SK-N-SH (cell line): Measurements from ENCODE around the gene SEMA3F.

Source experiments
- CHD2 ChIP-seq: fragments of 150-350 bp; IDR thresholded peaks from 2 replicates; pipeline ENCODE4 v1.6.1; 2018; ENCODE audit warnings: low read length; ENCODE audit not compliant: partially characterized antibody
- CTCF ChIP-seq: fragments of 200-600 bp; sonication (generic); IDR thresholded peaks from 2 replicates; pipeline ENCODE4 v1.6.1; 2017; ENCODE audit warnings: antibody characterized with exemption, mild to moderate bottlenecking, moderate library complexity
- ELF1 ChIP-seq: IDR thresholded peaks from 2 replicates; pipeline ENCODE4 v1.4.0; 2012
- EZH2phosphoT487 ChIP-seq: fragments of 200-600 bp; sonication (generic); IDR thresholded peaks from 2 replicates; pipeline ENCODE4 v1.6.1; 2017; ENCODE audit warnings: low read depth, mixed run types, mild to moderate bottlenecking, antibody characterized with exemption, moderate library complexity, borderline replicate concordance
- SMC3 ChIP-seq: IDR thresholded peaks from 2 replicates; pipeline ENCODE4 v1.6.1; 2012; ENCODE audit warnings: low read depth, low read length, improper control_type of control experiment
- USF1 ChIP-seq: IDR thresholded peaks from 2 replicates; pipeline ENCODE4 v1.4.0; 2012; ENCODE audit warnings: low read depth, borderline replicate concordance
- USF2 ChIP-seq: fragments of 150-350 bp; IDR thresholded peaks from 2 replicates; pipeline ENCODE4 v1.6.1; 2017; ENCODE audit warnings: antibody characterized with exemption, low read length, low read depth, borderline replicate concordance

GRCh38 chr3:50112462-50112861, 42.7 kb upstream of the SEMA3F start:
- TF ChIP-seq SMC3 (no peak), USF1 (no peak), EZH2phosphoT487 (no peak), CTCF (no peak), CHD2 (no peak), USF2 (no peak), ELF1 (no peak)
